KMS-11 (cell line): ENCODE results near the gene INTS14.

Source experiments
- H2AFZ ChIP-seq: fragments of 200-600 bp; sonication (generic); 2 replicates; pipeline ENCODE4 v1.6.1; 2016; ENCODE audit warnings: antibody characterized with exemption, mixed run types, low read depth
- H3K27ac ChIP-seq: fragments of 200-600 bp; sonication (generic); 2 replicates; pipeline ENCODE4 v1.6.1; 2016; ENCODE audit warnings: mild to moderate bottlenecking, mixed run types
- H3K27me3 ChIP-seq: fragments of 200-600 bp; sonication (generic); 2 replicates; pipeline ENCODE4 v1.6.1; 2017; ENCODE audit warnings: mild to moderate bottlenecking, low read depth, mixed run types, moderate library complexity; ENCODE audit not compliant: insufficient read depth
- H3K36me3 ChIP-seq: fragments of 200-600 bp; sonication (generic); 2 replicates; pipeline ENCODE4 v1.6.1; 2017; ENCODE audit warnings: mild to moderate bottlenecking, mixed run types; ENCODE audit not compliant: insufficient read depth
- H3K4me1 ChIP-seq: fragments of 200-600 bp; sonication (generic); 2 replicates; pipeline ENCODE4 v1.6.1; 2016; ENCODE audit warnings: mild to moderate bottlenecking, low read depth, mixed run types; ENCODE audit not compliant: poor library complexity, severe bottlenecking
- H3K4me2 ChIP-seq: fragments of 200-600 bp; sonication (generic); 2 replicates; pipeline ENCODE4 v1.7.0; 2016; ENCODE audit warnings: mild to moderate bottlenecking, mixed run types
- H3K4me3 ChIP-seq: fragments of 200-600 bp; sonication (generic); IDR thresholded peaks from 2 replicates; pipeline ENCODE4 v1.6.1; 2017; ENCODE audit warnings: low read depth, low read length, mixed read lengths; ENCODE audit not compliant: insufficient read depth
- H3K79me2 ChIP-seq: fragments of 200-600 bp; sonication (generic); 2 replicates; pipeline ENCODE4 v1.6.1; 2016; ENCODE audit warnings: low read depth, mixed run types; ENCODE audit not compliant: insufficient read depth
- H3K9ac ChIP-seq: fragments of 200-600 bp; sonication (generic); 2 replicates; pipeline ENCODE4 v1.6.1; 2016; ENCODE audit warnings: mild to moderate bottlenecking, mixed run types
- H4K20me1 ChIP-seq: fragments of 200-600 bp; sonication (generic); 2 replicates; pipeline ENCODE4 v1.6.1; 2016; ENCODE audit warnings: mild to moderate bottlenecking, mixed run types; ENCODE audit not compliant: insufficient read depth
- CTCF ChIP-seq: fragments of 200-600 bp; sonication (generic); conservative IDR thresholded peaks from 2 replicates; pipeline ENCODE4 v1.6.1; 2017; ENCODE audit warnings: low read depth, mild to moderate bottlenecking, antibody characterized with exemption, low read length, moderate library complexity, mixed read lengths

The INTS14 gene

DNA sequence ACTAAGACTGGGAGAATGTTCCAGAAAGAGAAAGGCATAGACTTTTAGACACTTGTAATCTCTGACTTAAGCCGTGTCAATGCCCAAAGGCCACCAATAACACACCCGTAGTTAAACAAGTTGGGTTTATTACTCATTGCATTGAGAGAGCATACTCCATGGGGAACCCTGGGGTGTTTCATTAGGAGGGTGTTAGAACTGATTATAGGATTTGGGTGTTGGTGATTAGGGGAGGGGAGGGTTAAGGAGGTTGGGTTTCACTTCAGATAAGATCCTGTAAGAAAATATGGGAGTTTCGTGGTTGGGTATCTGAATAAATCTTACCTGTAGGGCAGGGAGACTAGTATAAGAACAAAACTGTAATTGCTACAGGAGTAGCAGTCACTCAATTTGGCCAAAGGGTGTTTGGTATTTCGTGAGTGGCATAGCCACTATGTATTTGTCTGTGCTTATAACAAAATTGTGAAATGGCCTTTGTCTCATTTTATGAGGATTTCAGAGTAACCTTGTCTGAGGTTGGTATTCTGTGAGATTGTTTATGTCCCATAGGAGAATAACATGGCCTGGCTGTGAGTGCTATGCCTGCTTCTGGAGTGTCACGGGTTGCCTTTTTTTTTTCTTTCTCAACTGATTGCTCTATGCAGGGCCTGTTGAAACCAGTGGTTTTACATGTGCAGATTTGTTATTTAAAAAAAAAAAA, 77.7 kb downstream of the INTS14 start:
- no peaks in the 10 kb centered on the region for H3K27me3 ChIP-seq
- H3K4me3 ChIP-seq = no peak overlapping the region
- no peak overlapping the region; the same call in 1 of the 2 replicates for H3K4me2 ChIP-seq
- no peak overlapping the region for H3K9ac ChIP-seq
- no peaks in the 10 kb centered on the region for H3K36me3 ChIP-seq
- peaks cover 26% of the 10 kb centered on the region for H3K4me1 ChIP-seq
- H3K27ac ChIP-seq = no peak overlapping the region
- H2AFZ ChIP-seq = no peak overlapping the region
- no peak for TF ChIP-seq CTCF
- H3K79me2 ChIP-seq = peaks cover 79% of the 10 kb centered on the region
- H4K20me1 ChIP-seq = peaks cover 4% of the 10 kb centered on the region; the same call in 1 of the 2 replicates

GRCh38 chr15:65532738-65533051, 78.2 kb downstream of the INTS14 start:
- Histone ChIP-seq H4K20me1 (peaks cover 4% of the 10 kb centered on the region; the same call in 1 of the 2 replicates), H3K27ac (no peak overlapping the region), H3K9ac (no peak overlapping the region), H3K36me3 (no peaks in the 10 kb centered on the region), H3K27me3 (no peaks in the 10 kb centered on the region), H3K4me2 (no peak overlapping the region; the same call in 1 of the 2 replicates), H3K4me1 (peaks cover 26% of the 10 kb centered on the region), H3K79me2 (peaks cover 75% of the 10 kb centered on the region), H3K4me3 (no peak overlapping the region), H2AFZ (no peak overlapping the region)
- no peak for TF ChIP-seq CTCF

DNA sequence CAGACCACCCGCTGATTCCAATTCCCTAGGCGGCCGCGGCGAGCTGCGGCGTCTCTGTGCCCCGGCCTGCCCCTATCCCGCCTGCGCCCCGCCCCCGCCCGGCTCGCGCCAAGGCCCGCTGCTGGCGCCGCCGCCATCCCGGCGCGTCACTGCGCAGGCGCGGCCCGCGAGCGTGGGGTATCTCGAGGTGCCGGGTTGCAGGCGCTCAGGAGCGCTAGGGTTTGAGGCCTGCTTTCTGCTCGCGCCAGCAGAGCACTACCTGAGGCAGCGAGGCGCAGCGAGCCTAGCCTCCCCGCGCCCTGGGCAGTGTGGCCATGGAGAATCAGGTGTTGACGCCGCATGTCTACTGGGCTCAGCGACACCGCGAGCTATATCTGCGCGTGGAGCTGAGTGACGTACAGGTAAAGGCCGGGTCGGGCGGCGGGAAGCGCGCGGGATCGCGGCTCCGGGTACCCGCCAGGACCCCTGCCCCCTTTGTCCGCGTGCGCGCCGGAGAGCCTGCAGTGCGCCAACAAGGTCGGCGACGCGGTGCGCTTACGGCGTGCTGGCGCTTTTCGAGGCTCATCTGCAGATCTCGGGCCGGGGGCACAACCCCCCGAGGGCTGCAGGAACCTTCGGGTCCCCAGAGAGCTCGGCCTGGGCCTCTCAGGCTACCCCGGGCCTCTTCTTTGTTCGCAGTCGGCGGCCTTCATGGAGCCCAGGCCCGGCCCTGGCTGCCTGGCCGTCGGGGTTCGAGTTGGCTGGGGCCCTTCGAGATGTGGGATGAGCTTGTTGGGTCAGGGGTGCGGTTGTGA, 80.4 kb downstream of the INTS14 start, which contains the start of gene HACD3:
HACD3 (plus strand) TSS at position 146 of the 794 bp plus-strand sequence; CDS start at position 315, 169 bp downstream.
- H3K27me3 ChIP-seq = no peaks in the 10 kb centered on the region
- H3K27ac ChIP-seq = peak within 1 kb of the TSS; percentile 93
- peaks cover 1% of the 10 kb centered on the region; the same call in 1 of the 2 replicates for H4K20me1 ChIP-seq
- no peak for TF ChIP-seq CTCF
- peak within 1 kb of the TSS; percentile 98 for H3K9ac ChIP-seq
- no peak within 1 kb of the TSS for H3K4me3 ChIP-seq
- H3K79me2 ChIP-seq = peaks cover 54% of the 10 kb centered on the region
- H2AFZ ChIP-seq = peak within 1 kb of the TSS; percentile 99
- H3K4me2 ChIP-seq = peak within 1 kb of the TSS; percentile 66
- H3K4me1 ChIP-seq = peaks cover 26% of the 10 kb centered on the region
- H3K36me3 ChIP-seq = no peaks in the 10 kb centered on the region

GRCh38 chr15:65529762-65530317, 81.1 kb downstream of the INTS14 start:
- Histone ChIP-seq H3K4me2 (peak overlapping the region; percentile 56), H3K9ac (peak overlapping the region; percentile 98), H3K27ac (peak overlapping the region; percentile 93), H4K20me1 (no peaks in the 10 kb centered on the region), H3K4me3 (no peak overlapping the region), H3K79me2 (peaks cover 47% of the 10 kb centered on the region), H2AFZ (peak overlapping the region; percentile 99), H3K4me1 (peaks cover 26% of the 10 kb centered on the region), H3K36me3 (no peaks in the 10 kb centered on the region), H3K27me3 (no peaks in the 10 kb centered on the region)
- no peak for TF ChIP-seq CTCF
